Hypothalamus (tissue), 51 donors: ENCODE results near the gene DHCR24.
"Not testable (repeated sequence)": the region's sequence is repeated elsewhere in the genome, so short reads cannot be mapped to it uniquely, and the experiment has no call there.

ENCODE experiments used
- DNase-seq, 51 donors: peaks; one replicate each; lab custom pipeline; 2025; lab: John Stamatoyannopoulos, UW

DHCR24 gene

GRCh38 chr1:54888080-54888733, 1.2 kb upstream of the DHCR24 start:
- DNase-seq = peak in 1 of 51 donors; percentile 37

- DNase-seq = peak in 17 of 51 donors; percentile 14 to 62 (median 40)
These were observed 673 bp upstream of the DHCR24 start for GRCh38 chr1:54887665-54888071.

- DNase-seq = peak in 4 of 51 donors; percentile 14 to 51 (median 27)
These were observed 930 bp downstream of the DHCR24 start for GRCh38 chr1:54885807-54886723.

GRCh38 chr1:54885237-54885679, 1.7 kb downstream of the DHCR24 start:
- no peak for DNase-seq

- no peak for DNase-seq
These were observed 2.2 kb downstream of the DHCR24 start for GRCh38 chr1:54884768-54885167.

DNA sequence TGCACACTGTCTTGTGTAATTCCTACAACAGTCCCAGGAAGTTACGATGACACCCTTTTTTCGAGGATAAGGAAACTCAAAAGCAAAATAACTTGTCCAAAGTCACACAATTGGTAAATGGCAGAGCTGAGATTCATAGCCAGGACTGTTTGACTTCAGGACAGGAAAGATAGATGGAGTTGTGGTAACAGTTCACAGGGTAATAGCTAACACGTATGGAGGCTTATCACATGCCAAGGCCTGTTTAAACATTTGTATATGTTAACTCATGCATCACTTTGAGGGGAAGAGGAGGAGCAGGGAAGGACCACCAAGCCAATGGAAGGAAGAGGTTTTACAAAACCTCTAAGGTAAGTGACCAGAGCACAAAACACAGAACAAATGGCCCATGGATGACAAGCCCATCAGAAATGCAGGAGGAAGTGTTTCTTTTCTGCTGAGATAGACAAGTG, 2.8 kb downstream of the DHCR24 start:
- DNase-seq = no peak

DNA sequence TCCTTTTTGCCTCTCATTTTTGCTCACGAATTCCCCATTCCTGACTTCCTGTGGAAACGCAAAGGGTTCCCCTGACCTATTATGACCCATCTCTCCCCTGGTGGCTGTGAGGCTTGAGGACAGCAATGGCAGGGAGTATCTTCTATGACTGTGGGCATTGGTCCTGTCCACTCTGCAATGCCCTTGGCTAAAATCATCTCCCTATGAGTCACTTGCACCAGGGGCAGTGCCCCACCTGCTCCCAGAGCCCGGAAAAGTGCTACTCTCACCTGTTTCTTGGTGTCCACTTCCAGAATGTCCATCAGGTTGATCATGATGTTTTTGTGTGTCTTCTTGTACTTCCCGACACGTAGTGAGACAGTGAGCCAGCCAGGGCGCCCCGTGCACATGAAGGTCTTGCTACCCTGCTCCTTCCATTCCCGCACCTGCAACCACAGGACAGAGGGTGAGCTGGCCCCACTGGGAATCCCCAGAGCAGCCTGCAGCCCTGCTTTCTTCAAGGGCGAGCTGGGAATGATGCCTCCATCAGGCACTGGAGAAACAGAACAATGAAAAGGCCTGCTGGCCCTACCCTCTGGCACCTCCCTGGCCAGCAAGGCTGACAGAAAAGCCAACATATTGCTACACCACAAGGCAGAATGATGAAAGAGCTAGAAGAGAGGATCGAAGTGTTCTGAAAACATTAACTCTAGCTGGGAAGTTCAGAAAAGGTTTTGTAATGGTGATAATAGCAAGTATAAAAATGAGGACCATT, 3.5 kb downstream of the DHCR24 start:
- DNase-seq = peak in 5 of 51 donors; percentile 12 to 43 (median 28)

DNA sequence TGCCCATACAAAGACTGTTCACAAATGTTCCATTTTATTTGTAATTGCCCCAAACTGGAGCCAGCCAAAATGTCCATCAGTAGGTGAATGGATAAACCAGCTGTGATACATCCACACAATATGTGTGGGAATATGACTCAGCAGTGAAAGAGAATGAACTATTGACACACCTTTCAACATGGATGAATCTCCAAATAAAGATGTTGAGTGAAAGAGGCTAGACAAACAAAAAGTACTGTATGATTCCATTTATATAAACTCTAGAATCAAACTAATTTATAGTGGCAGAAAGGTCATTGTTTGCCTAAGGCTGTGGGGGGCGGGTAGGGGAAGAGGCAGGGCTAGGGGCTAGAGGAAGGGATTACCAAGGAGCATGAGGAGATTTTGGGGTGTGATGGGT, 4.5 kb downstream of the DHCR24 start:
- no peak for DNase-seq

GRCh38 chr1:54881604-54882003, 5.4 kb downstream of the DHCR24 start:
- not testable (repeated sequence) for DNase-seq

- DNase-seq = no peak
These were observed 7.1 kb downstream of the DHCR24 start for GRCh38 chr1:54879872-54880271.

- DNase-seq = no peak
These were observed 10.2 kb downstream of the DHCR24 start for GRCh38 chr1:54876814-54877213.

- DNase-seq = no peak
These were observed 12.0 kb downstream of the DHCR24 start for GRCh38 chr1:54875000-54875399.

DNA sequence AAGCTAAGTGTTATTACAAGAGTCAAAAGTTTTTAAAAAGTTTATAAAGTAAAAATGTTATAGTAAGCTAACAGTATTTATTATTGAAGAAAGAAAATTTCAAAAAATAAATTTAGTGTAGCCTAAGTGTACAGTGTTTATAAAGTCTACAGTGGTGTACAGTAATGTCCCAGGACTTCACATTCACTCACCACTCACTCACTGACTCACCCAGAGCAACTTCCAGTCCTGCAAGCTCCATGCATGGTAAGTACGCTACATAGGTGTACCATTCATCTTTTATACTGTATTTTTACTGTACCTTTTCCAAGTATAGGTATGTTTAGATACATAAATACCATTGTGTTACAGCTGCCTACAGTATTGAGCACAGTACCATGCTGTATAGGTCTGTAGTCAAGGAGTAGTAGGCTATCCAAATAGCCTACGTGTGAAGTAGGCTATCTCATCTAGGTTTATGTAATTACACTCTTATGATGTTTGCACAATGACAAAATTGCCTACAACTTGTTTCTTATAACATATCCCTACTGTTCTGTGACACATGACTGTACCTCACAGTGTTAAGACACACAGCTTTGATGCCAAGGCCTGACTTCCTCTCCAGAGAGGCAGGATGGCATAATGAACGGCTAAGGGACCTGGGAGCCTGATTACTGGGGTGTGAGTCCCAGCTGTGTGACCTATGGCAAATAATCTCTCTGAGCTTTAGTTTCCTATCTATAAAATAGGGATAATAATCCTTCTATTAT, 12.7 kb downstream of the DHCR24 start:
- no peak for DNase-seq

DNA sequence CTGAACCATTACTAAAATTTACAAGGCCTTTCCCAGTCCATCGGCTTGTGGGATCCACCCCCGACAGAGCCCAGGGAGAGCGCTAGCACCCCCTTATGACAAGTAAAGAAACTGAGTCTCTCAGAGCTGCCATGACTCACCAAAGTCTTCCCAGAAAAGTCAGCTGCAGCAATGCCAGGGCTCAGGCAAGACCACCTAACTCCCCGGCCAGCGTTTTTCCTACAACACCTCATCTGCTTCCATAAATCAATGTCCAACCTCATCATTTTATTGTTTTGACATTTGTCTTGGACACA, 15.0 kb downstream of the DHCR24 start:
- DNase-seq = no peak

- DNase-seq = peak in 2 of 51 donors; percentile 15 to 16
These were observed 15.5 kb downstream of the DHCR24 start for GRCh38 chr1:54871275-54872035.

DNA sequence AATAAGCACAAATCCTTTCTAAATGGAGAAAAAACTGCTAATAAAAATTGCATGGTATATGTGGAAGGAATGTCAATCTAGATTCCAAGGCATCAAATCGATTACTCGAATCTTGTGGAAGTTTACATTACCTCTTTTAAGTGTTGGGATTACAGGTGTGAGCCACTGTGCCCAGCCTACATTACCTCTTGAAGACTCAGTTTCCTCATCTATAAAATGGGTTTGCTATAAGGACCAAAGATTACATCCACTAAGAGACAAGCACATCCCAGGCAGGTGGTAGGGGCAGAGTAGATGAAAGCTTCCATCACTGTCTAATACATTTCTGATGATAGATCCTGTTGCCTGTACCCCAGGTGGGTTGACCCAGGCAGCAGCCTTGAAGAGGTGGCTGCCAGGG, 16.1 kb downstream of the DHCR24 start:
- DNase-seq = no peak

- DNase-seq = no peak
These were observed 17.7 kb downstream of the DHCR24 start for GRCh38 chr1:54869173-54869851.

DNA sequence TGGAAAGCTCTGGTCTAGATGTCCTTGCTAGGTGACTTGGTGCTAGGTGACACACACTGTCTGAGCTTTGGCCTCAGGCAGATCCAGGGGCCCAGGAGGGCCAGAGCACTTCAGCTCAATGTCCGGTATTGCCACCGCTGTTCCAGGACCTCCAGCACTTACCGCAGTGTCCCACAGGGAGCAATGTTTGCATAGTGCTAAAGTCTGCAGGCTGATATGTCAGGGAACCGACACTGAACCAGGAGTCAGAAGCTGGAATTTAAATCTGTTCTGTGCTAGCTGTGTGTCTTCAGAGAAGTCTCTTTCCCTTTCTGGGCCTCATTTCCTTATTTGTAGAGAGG, 19.3 kb downstream of the DHCR24 start:
- DNase-seq = no peak
